Mesothelial cell of epicardium (in vitro differentiated cells): ENCODE data around the gene SIPA1L3. TPM values are rescaled to one million over a fixed set of nuclear protein-coding genes. Genes with fewer than 3 reads are reported as not detected.

ENCODE experiments used
- DNase-seq, 2 experiments: peaks; one replicate each; pipeline ENCODE4 v3.0.0; 2021; ENCODE audit warnings: low spot score in 2 of 2; ENCODE audit not compliant: unreplicated experiment in 2 of 2
- H3K27ac Mint-ChIP-seq: 2 replicates; pipeline ENCODE4 v1.8.0; 2021; ENCODE audit warnings: mixed read lengths
- H3K27me3 Mint-ChIP-seq: 2 replicates; pipeline ENCODE4 v1.8.0; 2021; ENCODE audit warnings: low read depth, mixed read lengths
- H3K36me3 Mint-ChIP-seq: 2 replicates; pipeline ENCODE4 v1.8.0; 2021; ENCODE audit warnings: mixed read lengths
- H3K4me1 Mint-ChIP-seq: 2 replicates; pipeline ENCODE4 v1.8.0; 2021; ENCODE audit warnings: mixed read lengths
- H3K4me3 Mint-ChIP-seq: 2 replicates; pipeline ENCODE4 v1.8.0; 2021; ENCODE audit warnings: mild to moderate bottlenecking, moderate library complexity, mixed read lengths
- H3K9me3 Mint-ChIP-seq: 2 replicates; pipeline ENCODE4 v1.8.0; 2021; ENCODE audit warnings: mixed read lengths
- CTCF ChIP-seq: fragments of 200-600 bp; sonication (generic); IDR thresholded peaks from one replicate; pipeline ENCODE4 v1.5.0; 2021; ENCODE audit warnings: antibody characterized with exemption; ENCODE audit not compliant: unreplicated experiment
- total RNA-seq: library from RNA; stranded (reverse); gene quantifications from 3 replicates; pipeline ENCODE4 v1.2.1, GENCODE V29; 2021

SIPA1L3 gene
- total RNA-seq, 1 donor from 2014 or later, result 58.2 TPM

DNA sequence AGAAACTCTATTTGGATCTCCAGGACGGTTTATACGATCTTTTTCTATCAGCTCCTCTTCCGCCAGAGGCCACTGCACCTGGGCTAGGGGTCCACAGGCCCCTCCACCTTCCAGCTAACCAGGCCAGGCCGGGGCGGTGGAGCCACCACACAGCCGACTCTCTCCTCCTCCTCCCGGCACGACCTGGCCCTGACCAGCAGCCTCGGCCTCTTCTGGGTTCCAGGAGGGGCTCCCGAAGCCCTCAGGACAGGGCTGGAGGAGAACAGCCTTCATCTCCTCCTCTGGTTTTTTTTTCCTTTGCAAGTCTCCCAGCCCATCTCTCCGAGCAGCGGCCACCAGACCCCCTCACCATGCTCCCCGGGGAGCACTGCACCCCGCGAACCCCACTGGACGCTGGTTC, 299.9 kb downstream of the SIPA1L3 start:
- no peak for DNase-seq
- no peak overlapping the region for H3K27ac Mint-ChIP-seq
- H3K36me3 Mint-ChIP-seq, result peaks cover 8% of the 10 kb centered on the region
- H3K9me3 Mint-ChIP-seq, result no peaks in the 10 kb centered on the region
- no peak for TF ChIP-seq CTCF
- peaks cover 17% of the 10 kb centered on the region for H3K4me1 Mint-ChIP-seq
- no peak overlapping the region for H3K4me3 Mint-ChIP-seq
- H3K27me3 Mint-ChIP-seq, result peaks cover 26% of the 10 kb centered on the region

GRCh38 chr19:38207543-38207942, 300.5 kb downstream of the SIPA1L3 start:
- H3K27ac Mint-ChIP-seq, result no peak overlapping the region
- no peaks in the 10 kb centered on the region for H3K9me3 Mint-ChIP-seq

GRCh38 chr19:38208571-38208970, 301.6 kb downstream of the SIPA1L3 start:
- Mint-ChIP-seq H3K4me1 (peaks cover 17% of the 10 kb centered on the region), H3K36me3 (peaks cover 4% of the 10 kb centered on the region), H3K27ac (no peak overlapping the region), H3K27me3 (peaks cover 26% of the 10 kb centered on the region), H3K4me3 (no peak overlapping the region), H3K9me3 (no peaks in the 10 kb centered on the region)
- DNase-seq, result no peak
- no peak for TF ChIP-seq CTCF

More at GRCh38 chr19:38207543-38207942, 300.5 kb downstream of the SIPA1L3 start:
- H3K4me3 Mint-ChIP-seq, result no peak overlapping the region
- no peak for TF ChIP-seq CTCF
- H3K4me1 Mint-ChIP-seq, result peaks cover 17% of the 10 kb centered on the region
- DNase-seq, result no peak
- H3K27me3 Mint-ChIP-seq, result peaks cover 26% of the 10 kb centered on the region
- peaks cover 7% of the 10 kb centered on the region for H3K36me3 Mint-ChIP-seq

GRCh38 chr19:38209152-38209551, 302.1 kb downstream of the SIPA1L3 start:
- Mint-ChIP-seq H3K27ac (peak overlapping the region; percentile 73), H3K4me1 (peaks cover 17% of the 10 kb centered on the region), H3K4me3 (peak overlapping the region; percentile 63), H3K9me3 (no peaks in the 10 kb centered on the region), H3K36me3 (peaks cover 2% of the 10 kb centered on the region), H3K27me3 (peaks cover 26% of the 10 kb centered on the region)
- no peak for DNase-seq
- TF ChIP-seq CTCF, result no peak

DNA sequence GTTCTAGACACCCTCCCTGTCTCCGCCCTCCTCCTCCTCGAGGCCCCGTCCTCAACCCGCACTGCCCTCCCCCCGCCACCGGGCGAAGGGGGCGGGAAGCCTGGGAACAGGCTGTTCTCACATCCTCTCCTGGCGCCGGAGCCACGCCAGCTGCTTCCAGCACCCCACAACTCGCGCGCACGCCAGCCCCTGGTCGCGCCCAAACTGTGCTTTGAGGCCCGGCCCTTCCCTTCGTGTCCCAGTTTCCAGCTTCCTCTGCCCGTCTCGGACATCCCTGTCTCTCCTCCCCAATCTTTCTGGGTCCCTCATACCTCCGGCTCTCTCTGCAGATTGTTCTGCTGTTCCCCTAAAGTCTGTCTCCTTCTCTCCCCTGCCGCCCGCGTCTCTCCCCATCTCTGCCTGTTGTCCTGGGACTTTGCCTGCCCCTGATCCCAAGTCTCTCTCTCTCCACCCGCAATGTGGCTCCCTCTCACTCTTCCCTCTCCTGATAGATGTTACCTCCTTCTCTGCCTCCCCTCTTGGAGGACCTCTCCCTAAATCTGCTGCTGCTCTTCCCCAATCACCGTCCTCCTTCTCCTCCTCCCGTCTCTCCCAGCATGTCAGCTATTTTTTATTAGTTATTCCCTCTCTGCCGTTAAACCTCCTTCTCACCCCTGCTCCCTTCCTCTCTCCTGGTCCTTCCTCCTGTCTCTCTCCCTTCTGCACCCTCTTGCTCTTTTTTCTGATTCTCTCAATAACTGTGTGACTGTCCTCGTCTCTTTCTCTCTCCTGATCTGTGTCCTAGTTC, 302.9 kb downstream of the SIPA1L3 start:
- Mint-ChIP-seq H3K36me3 (no peaks in the 10 kb centered on the region), H3K4me1 (peaks cover 17% of the 10 kb centered on the region), H3K9me3 (no peaks in the 10 kb centered on the region), H3K27me3 (peaks cover 26% of the 10 kb centered on the region), H3K27ac (peak overlapping the region; percentile 73), H3K4me3 (peak overlapping the region; percentile 63)
- no peak for DNase-seq
- no peak for TF ChIP-seq CTCF
